Ovary (tissue), 3 donors: ENCODE measurements around the gene BIRC6.

ENCODE experiments used
- EP300 ChIP-seq: sonication (generic); formaldehyde crosslinking; IDR thresholded peaks from one replicate; pipeline ENCODE4 v1.6.1; 2017; ENCODE audit warnings: antibody characterized with exemption
- POLR2A ChIP-seq: fragments of 450-650 bp; IDR thresholded peaks from one replicate; pipeline ENCODE4 v1.6.1; 2017; ENCODE audit warnings: antibody characterized with exemption, mild to moderate bottlenecking, moderate library complexity
- TF ChIP-seq, protein P1 (sequence below), 3 donors: fragments of 450-650 bp in 2 of 3; fragments of 200-600 bp in 1 of 3; IDR thresholded peaks; one replicate each; pipeline versions ENCODE4 v1.5.1 to v1.8.0; 2016 to 2022; ENCODE audit warnings: antibody characterized with exemption in 3 of 3, mild to moderate bottlenecking in 1 of 3
- donor health status: DM: no; HTN: no; CAD: no.

DNA sequence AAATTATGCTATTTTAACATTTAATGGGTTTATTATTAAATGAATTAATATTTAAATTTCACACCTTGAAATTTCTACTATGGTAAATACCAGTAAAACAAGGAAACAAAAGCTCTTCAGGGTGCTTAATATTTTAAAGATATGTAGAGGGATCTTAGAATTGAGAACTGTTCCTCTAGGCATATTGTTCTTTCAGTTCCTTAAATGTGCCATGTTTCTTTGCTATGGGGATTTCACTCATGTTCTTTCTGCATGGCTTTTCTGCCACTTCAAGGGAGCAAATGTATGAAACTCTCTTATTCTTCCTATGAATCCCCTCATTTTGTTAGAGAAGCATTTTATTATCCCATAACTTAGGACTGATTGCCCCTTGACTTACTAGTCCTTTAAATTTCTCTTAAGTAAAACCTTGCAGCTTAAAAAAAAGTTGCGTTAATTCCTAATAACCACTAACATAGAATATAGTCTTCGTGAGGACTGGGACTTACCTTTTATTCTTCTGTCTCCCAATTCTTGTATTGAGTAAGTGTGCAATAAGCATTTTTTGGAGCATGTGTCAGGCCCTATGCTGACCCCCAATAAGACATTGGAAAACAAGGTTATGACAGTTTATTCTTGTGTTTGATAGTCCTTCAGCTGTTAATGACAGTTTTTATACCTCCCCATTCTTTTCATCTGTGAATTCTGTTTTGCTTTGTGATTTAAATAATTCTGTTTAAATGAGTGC, 95.7 kb downstream of the BIRC6 start:
- TF ChIP-seq, protein P1, sequence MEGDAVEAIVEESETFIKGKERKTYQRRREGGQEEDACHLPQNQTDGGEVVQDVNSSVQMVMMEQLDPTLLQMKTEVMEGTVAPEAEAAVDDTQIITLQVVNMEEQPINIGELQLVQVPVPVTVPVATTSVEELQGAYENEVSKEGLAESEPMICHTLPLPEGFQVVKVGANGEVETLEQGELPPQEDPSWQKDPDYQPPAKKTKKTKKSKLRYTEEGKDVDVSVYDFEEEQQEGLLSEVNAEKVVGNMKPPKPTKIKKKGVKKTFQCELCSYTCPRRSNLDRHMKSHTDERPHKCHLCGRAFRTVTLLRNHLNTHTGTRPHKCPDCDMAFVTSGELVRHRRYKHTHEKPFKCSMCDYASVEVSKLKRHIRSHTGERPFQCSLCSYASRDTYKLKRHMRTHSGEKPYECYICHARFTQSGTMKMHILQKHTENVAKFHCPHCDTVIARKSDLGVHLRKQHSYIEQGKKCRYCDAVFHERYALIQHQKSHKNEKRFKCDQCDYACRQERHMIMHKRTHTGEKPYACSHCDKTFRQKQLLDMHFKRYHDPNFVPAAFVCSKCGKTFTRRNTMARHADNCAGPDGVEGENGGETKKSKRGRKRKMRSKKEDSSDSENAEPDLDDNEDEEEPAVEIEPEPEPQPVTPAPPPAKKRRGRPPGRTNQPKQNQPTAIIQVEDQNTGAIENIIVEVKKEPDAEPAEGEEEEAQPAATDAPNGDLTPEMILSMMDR (IDR thresholded peaks at IDR 0.05), result no peak
- TF ChIP-seq POLR2A, result no peak
- no peak for TF ChIP-seq EP300
